ENCODE measurements around the gene SEMA4D.
A peak's percentile ranks its signal among the peaks of the same experiment; 100 is the strongest.

The SEMA4D gene

DNA sequence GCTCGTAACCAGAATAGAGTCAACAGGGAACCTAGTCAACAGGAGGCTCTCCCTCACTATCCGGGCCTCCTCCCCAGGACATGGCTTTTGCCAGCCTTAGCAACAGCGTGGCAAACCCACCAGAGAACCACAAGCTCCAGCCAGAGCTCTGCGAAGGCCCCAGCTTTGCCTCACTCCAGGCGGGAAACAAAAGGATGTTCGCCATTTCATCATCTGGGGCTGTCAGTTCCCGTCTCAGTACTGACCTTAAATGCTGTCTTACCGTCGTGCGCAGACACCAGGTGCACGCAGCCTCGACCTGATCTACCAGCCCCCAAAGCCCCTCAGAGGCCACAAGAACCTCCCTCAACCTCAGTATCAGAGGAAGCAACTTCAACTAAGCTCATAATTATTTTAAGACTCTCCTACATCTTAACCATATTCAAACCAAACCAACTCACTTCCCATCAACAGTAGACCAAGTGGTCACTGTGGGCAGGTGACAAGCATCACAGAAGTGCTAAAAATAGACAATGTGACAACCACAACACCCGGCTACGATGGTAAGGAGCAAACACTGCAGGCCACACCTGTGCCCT, 71.4 kb downstream of the SEMA4D start:
- in situ Hi-C loops (cut with HindIII; ENCODE audit: low pct_ligation_motif_present, low sequenced_read_pairs), result no loop called here
- no peak for DNase-seq
- H3K4me3 ChIP-seq (ENCODE audit: low read depth, low read length), result no peak overlapping the region
- no peaks in the 10 kb centered on the region for H3K27me3 ChIP-seq (replicated peaks)
- no peaks in the 10 kb centered on the region for H3K36me3 ChIP-seq (replicated peaks)
- TF ChIP-seq, protein P1, sequence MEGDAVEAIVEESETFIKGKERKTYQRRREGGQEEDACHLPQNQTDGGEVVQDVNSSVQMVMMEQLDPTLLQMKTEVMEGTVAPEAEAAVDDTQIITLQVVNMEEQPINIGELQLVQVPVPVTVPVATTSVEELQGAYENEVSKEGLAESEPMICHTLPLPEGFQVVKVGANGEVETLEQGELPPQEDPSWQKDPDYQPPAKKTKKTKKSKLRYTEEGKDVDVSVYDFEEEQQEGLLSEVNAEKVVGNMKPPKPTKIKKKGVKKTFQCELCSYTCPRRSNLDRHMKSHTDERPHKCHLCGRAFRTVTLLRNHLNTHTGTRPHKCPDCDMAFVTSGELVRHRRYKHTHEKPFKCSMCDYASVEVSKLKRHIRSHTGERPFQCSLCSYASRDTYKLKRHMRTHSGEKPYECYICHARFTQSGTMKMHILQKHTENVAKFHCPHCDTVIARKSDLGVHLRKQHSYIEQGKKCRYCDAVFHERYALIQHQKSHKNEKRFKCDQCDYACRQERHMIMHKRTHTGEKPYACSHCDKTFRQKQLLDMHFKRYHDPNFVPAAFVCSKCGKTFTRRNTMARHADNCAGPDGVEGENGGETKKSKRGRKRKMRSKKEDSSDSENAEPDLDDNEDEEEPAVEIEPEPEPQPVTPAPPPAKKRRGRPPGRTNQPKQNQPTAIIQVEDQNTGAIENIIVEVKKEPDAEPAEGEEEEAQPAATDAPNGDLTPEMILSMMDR (IDR thresholded peaks at IDR 0.05; ENCODE audit: low read depth, low read length, missing control alignments), result no peak
- H3K27ac ChIP-seq, result no peak overlapping the region

DNA sequence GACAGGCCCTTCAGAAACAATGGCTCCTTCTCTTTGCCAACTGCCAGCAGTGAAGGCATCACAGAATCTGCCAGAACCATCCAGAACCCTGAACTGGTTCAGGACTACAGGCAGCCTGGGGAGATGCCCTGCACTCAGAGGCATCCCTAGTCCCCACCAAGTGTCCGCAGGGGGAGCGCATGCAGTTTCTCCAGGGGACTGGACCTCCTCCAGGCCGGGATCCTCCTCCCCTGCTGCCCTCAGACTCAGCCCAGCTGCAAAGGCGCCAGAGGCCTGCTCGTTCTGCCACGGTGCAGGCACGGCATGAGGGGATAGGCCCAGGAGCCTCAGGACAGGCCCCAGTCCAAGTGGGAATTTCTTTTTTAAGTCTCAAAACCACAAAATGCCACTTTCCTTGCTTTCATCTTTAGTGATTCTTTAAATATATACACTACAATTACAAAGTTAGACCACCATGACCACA, 72.0 kb downstream of the SEMA4D start:
- Histone ChIP-seq H3K27ac (no peak overlapping the region), H3K27me3 (replicated peaks) (no peaks in the 10 kb centered on the region), H3K4me3 (ENCODE audit: low read depth, low read length) (no peak overlapping the region), H3K36me3 (replicated peaks) (no peaks in the 10 kb centered on the region)
- in situ Hi-C loops (cut with HindIII; ENCODE audit: low pct_ligation_motif_present, low sequenced_read_pairs), result no loop called here
- no peak for DNase-seq
- TF ChIP-seq, protein P1 (IDR thresholded peaks at IDR 0.05; ENCODE audit: low read depth, low read length, missing control alignments), result no peak

GRCh38 chr9:89425024-89425805, 72.7 kb downstream of the SEMA4D start:
- Histone ChIP-seq H3K27me3 (replicated peaks) (no peaks in the 10 kb centered on the region), H3K4me3 (ENCODE audit: low read depth, low read length) (no peak overlapping the region), H3K27ac (no peak overlapping the region), H3K36me3 (replicated peaks) (no peaks in the 10 kb centered on the region)
- DNase-seq, result no peak
- in situ Hi-C loops (cut with HindIII; ENCODE audit: low pct_ligation_motif_present, low sequenced_read_pairs), result no loop called here
- TF ChIP-seq, protein P1 (IDR thresholded peaks at IDR 0.05; ENCODE audit: low read depth, low read length, missing control alignments), result no peak

DNA sequence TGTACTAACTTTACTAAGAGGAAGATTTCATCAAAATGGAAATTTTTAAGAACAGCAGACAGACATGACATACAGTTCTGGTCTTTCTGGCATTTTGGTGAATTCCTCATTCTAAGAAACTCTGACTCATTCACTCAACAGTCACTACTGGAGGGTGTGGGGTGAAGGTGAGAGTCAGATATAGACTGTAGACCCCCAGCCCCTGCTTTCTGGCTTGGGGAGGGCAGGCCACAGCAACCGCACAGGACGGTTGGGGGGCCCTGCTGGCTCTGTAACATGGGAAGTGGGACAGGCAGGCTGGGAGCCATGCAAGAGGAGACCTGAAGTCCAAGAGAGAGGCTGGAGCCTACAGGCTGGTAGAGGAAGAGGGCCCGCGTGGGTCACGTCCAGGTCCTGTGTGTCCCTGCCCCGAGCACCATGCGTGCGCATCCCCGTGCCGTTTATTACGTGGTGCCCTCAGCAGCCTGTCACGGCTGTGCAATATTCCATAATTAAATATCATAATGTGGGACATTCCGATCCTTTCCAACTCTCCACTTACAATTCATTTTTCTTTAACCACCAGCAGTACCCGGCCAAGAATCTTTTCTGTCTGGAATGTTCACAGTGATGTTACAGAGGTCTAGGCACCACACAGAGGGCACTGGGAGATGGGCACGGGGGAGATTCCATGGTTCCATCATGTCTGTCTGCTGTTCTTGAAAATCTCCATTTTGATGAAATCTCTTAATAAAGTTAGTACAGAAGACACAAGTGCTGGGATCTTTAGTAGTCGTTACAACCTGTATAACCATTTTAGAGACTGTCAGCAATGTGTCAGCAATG, 75.5 kb downstream of the SEMA4D start:
- peak overlapping the region; percentile 7 for H3K27ac ChIP-seq
- no peaks in the 10 kb centered on the region for H3K36me3 ChIP-seq (replicated peaks)
- no peak overlapping the region for H3K4me3 ChIP-seq (ENCODE audit: low read depth, low read length)
- TF ChIP-seq, protein P1 (IDR thresholded peaks at IDR 0.05; ENCODE audit: low read depth, low read length, missing control alignments), result no peak
- peak; percentile 43 for DNase-seq
- in situ Hi-C loops (cut with HindIII; ENCODE audit: low pct_ligation_motif_present, low sequenced_read_pairs), result no loop called here
- H3K27me3 ChIP-seq (replicated peaks), result no peaks in the 10 kb centered on the region

GRCh38 chr9:89421595-89421994, 76.3 kb downstream of the SEMA4D start:
- Histone ChIP-seq H3K27me3 (replicated peaks) (no peaks in the 10 kb centered on the region), H3K36me3 (replicated peaks) (no peaks in the 10 kb centered on the region), H3K4me3 (ENCODE audit: low read depth, low read length) (no peak overlapping the region), H3K27ac (peak overlapping the region; percentile 7)
- in situ Hi-C loops (cut with HindIII; ENCODE audit: low pct_ligation_motif_present, low sequenced_read_pairs), result no loop called here
- TF ChIP-seq, protein P1 (IDR thresholded peaks at IDR 0.05; ENCODE audit: low read depth, low read length, missing control alignments), result no peak
- peak; percentile 45 for DNase-seq

Data from brain microvascular endothelial cell (primary cell).